Mucosa of rectum (tissue), 2 donors: ENCODE data around the gene PARPBP.
"Not testable (repeated sequence)": the region's sequence is repeated elsewhere in the genome, so short reads cannot be mapped to it uniquely, and the experiment has no call there.

Source experiments
- H3K27ac ChIP-seq, 2 donors: one replicate each; pipeline ENCODE4 v1.7.0; 2013; ENCODE audit warnings: inconsistent platforms in 2 of 2, low read depth in 2 of 2, low read length in 2 of 2
- H3K27me3 ChIP-seq, 2 donors: one replicate each; pipeline ENCODE4 v1.7.0; 2013; ENCODE audit warnings: low read length in 2 of 2; ENCODE audit not compliant: control insufficient read depth in 2 of 2, insufficient read depth in 2 of 2
- H3K36me3 ChIP-seq, 2 donors: one replicate each; pipeline ENCODE4 v1.7.0; 2013; ENCODE audit warnings: low read length in 2 of 2; ENCODE audit not compliant: control insufficient read depth in 2 of 2, insufficient read depth in 2 of 2
- H3K4me1 ChIP-seq, 2 donors: one replicate each; pipeline ENCODE4 v1.7.0; 2013; ENCODE audit warnings: low read length in 2 of 2, mild to moderate bottlenecking in 1 of 2; ENCODE audit not compliant: control insufficient read depth in 2 of 2, insufficient read depth in 2 of 2
- H3K4me3 ChIP-seq, 2 donors: one replicate each; pipeline ENCODE4 v1.7.0; 2013; ENCODE audit warnings: low read length in 2 of 2
- H3K9ac ChIP-seq, 2 donors: one replicate each; pipeline ENCODE4 v1.7.0; 2013; ENCODE audit warnings: low read length in 2 of 2, low read depth in 1 of 2, mild to moderate bottlenecking in 1 of 2
- H3K9me3 ChIP-seq, 2 donors: one replicate each; pipeline ENCODE4 v1.7.0; 2013; ENCODE audit warnings: low read length in 2 of 2; ENCODE audit not compliant: control insufficient read depth in 2 of 2
- donor health status: healthy.
- donor health status: Normal muscosa, but diverticular disease.

Gene PARPBP

DNA sequence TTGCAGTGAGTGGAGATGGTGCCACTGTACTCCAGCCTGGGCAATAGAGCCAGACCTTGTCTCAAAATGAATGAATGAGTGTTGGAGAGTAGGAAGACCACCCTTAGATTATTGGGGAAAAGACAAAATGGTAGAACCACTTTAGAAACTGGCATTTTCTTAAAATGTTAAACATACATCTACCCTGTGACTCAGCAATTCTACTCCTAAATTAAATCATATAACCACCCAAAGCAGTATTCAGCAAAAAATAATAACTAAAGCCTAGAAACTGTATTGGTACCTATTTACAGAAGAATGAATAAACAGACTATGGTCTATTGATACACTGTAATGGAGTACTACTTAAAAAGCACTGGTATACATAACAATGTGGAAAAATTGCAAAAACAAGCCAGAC lies 9.2 kb upstream of the PARPBP start:
- H3K9me3 ChIP-seq: peaks cover 0 to 9% of the 10 kb centered on the region in 2 donors
- no peak overlapping the region for H3K27ac ChIP-seq
- peaks cover 39 to 42% of the 10 kb centered on the region in 2 donors for H3K36me3 ChIP-seq
- no peak overlapping the region for H3K4me3 ChIP-seq
- H3K4me1 ChIP-seq: no peaks in the 10 kb centered on the region
- no peaks in the 10 kb centered on the region for H3K27me3 ChIP-seq
- no peak overlapping the region for H3K9ac ChIP-seq

DNA sequence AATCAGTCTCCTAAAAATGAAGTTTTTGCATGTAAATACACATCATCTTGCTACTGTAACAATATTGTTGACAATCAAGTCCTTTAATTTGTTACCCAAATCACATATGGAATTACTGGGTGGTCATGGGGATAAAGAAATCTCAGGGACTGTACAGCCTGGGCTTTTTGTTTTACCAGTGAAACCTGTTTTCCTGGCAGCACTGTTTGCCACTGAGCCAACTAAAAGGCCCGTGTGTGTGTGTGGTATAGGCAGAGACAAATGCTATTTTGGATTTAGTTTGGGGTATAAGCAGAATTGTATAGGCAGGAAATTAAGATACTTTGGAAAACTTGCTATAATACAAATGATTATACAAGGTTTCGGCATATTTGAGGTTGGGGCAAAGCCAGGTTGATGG lies 5.8 kb upstream of the PARPBP start:
- H3K4me3 ChIP-seq: no peak overlapping the region
- H3K36me3 ChIP-seq: peaks cover 16 to 22% of the 10 kb centered on the region in 2 donors
- H3K4me1 ChIP-seq: peaks cover 0 to 5% of the 10 kb centered on the region in 2 donors
- H3K9ac ChIP-seq: no peak overlapping the region
- H3K27me3 ChIP-seq: no peaks in the 10 kb centered on the region
- no peaks in the 10 kb centered on the region for H3K9me3 ChIP-seq
- H3K27ac ChIP-seq: no peak overlapping the region

DNA sequence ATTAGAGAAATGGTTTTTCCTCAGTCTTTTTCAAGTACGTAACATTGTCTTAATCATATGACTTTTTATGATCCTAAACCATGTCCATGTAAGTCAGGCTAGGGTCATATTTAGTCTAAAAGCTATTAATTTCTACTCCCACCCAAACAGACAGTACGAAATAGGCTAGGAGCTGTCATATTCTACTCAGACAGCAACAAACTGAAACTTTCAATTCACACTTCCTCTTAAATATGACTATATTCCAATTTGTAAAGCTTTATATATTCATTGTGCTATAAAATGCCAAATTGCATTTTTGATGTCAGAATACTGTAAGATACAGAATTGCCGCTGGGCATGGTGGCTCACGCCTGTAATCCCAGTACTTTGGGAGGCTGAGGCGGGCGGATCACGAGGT lies 3.6 kb upstream of the PARPBP start:
- no peak overlapping the region for H3K9ac ChIP-seq
- H3K27ac ChIP-seq: no peak overlapping the region
- H3K27me3 ChIP-seq: no peaks in the 10 kb centered on the region
- no peak overlapping the region for H3K4me3 ChIP-seq
- no peaks in the 10 kb centered on the region for H3K9me3 ChIP-seq
- peaks cover 9 to 12% of the 10 kb centered on the region in 2 donors for H3K4me1 ChIP-seq
- H3K36me3 ChIP-seq: peaks cover 11 to 14% of the 10 kb centered on the region in 2 donors

DNA sequence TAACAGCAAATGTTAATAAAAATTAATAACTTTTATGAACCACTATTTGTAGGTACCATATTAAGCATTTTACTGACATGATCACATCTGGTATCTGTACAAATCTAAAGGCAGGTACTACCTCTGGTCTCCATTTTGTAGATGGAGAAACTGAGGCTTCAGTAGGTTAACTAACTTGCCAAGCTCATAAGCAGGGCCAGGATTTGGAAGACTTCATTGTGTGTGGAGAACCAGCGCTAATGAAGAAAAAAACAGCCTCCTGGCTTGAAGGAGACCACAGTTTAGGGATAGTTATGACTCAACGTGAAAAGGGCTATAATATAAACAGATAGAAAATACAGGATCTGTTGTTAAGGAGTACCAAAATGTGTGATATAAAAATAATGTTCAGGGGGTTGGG lies 1.1 kb upstream of the PARPBP start:
- Histone ChIP-seq H3K27ac (no peak overlapping the region), H3K4me1 (peaks cover 9 to 12% of the 10 kb centered on the region in 2 donors), H3K9ac (peak overlapping the region in 1 of 2 donors; percentile 95), H3K36me3 (peaks cover 9% of the 10 kb centered on the region in 2 donors), H3K9me3 (no peaks in the 10 kb centered on the region), H3K4me3 (peak overlapping the region; percentile 96 to 98), H3K27me3 (no peaks in the 10 kb centered on the region)

DNA sequence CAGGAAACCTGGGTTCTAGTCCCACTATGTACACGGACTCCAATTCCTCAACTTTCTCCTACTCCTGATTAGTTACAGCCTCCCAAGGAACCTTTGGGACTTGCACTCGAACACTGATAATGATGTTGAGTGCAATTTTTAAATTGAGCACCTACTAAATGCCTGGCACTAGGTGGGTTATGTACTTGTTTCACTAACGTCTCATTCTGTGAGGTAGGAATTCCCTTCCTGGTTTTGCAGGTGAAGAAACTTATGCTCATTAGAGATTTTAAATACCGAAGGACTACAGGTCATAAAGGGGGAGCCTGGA lies 536 bp downstream of the PARPBP start:
- Histone ChIP-seq H3K27ac (no peak overlapping the region), H3K4me1 (peaks cover 9 to 12% of the 10 kb centered on the region in 2 donors), H3K9me3 (no peaks in the 10 kb centered on the region), H3K4me3 (peak overlapping the region; percentile 96 to 98), H3K27me3 (no peaks in the 10 kb centered on the region), H3K9ac (peak overlapping the region; percentile 63 to 87), H3K36me3 (peaks cover 4 to 6% of the 10 kb centered on the region in 2 donors)

DNA sequence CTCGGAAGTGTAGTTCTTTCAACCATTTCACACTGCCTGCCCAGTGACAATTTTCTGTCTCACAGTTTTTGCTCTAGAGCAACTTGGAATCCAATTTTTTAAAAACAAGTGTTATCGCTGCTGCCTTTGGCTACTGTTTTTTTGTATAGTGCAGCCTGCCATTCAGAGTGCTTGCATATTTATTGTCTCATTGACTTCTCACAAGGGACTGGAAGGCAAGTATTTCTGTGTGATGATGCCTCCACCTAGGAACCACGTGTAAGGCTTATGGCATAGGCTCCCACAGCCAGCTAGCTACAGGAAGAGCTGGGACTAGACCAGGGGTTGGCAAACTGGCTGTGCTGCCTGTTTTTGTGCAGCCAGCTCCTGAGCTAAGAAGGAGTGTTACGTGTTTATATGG lies 903 bp downstream of the PARPBP start:
- peaks cover 2 to 6% of the 10 kb centered on the region in 2 donors for H3K36me3 ChIP-seq
- H3K9me3 ChIP-seq: no peaks in the 10 kb centered on the region
- peak overlapping the region; percentile 63 to 87 for H3K9ac ChIP-seq
- H3K27me3 ChIP-seq: no peaks in the 10 kb centered on the region
- H3K4me1 ChIP-seq: peaks cover 9 to 12% of the 10 kb centered on the region in 2 donors
- peak overlapping the region; percentile 96 to 98 for H3K4me3 ChIP-seq
- no peak overlapping the region for H3K27ac ChIP-seq

DNA sequence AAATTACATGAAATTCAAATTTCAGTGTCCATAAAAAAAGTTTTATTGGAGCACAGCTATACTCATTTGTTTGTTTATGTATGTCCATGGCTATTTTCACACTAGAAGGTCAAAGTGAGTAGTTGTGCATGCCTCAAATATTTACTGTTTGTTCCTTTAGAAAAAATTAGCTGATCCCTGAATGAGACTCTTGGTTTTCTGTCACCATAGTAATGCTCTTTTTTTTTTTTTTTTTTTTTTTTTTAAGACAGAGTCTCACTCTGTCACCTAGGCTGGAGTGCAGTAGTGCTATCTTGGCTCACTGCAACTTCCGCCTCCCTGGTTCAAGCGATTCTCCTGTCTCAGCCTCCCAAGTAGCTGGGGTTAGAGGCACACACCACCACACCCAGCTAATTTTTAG lies 1.3 kb downstream of the PARPBP start:
- Histone ChIP-seq H3K4me3 (peak overlapping the region in 1 of 2 donors; percentile 98), H3K4me1 (peaks cover 9 to 12% of the 10 kb centered on the region in 2 donors)
- not testable (repeated sequence) for H3K9me3 ChIP-seq, H3K27ac ChIP-seq, H3K9ac ChIP-seq, H3K27me3 ChIP-seq, H3K36me3 ChIP-seq

DNA sequence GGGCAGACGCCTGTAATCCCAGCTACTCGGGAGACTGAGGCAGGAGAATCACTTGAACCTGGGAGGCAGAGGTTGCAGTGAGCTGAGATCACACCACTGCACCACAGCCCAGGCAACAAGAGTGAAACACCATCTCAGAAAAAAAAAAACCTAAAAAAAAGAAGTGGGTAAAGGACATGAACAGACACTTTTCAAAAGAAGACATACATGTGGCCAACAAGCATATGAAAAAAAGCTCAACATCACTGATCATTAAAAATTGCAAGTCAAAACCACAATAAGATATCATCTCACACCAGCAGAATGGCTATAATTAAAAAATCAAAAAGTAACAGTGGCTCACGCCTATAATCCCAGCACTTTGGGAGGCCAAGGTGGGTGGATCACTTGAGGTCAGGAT lies 10.7 kb downstream of the PARPBP start:
- H3K4me3 ChIP-seq, H3K9me3 ChIP-seq, H3K36me3 ChIP-seq, H3K27ac ChIP-seq, H3K9ac ChIP-seq, H3K27me3 ChIP-seq, H3K4me1 ChIP-seq: not testable (repeated sequence)

DNA sequence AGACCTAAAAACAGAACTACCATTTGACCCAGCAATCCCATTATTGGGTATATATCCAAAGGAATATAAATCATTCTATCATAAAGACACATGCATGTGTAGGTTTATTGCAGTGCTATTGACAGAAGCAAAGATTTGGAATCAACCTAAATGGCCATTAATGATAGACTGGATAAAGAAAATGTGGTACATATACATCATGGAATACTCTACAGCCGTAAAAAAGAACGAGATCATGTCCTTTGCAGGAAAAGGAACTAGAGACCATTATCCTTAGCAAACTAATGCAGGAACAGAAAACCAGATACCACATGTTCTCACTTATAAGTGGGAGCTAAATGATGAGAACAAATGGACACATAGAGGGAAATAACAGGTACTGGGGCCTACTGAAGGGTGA lies 11.5 kb downstream of the PARPBP start:
- not testable (repeated sequence) for H3K36me3 ChIP-seq, H3K4me3 ChIP-seq, H3K9ac ChIP-seq, H3K27me3 ChIP-seq, H3K4me1 ChIP-seq, H3K27ac ChIP-seq, H3K9me3 ChIP-seq

DNA sequence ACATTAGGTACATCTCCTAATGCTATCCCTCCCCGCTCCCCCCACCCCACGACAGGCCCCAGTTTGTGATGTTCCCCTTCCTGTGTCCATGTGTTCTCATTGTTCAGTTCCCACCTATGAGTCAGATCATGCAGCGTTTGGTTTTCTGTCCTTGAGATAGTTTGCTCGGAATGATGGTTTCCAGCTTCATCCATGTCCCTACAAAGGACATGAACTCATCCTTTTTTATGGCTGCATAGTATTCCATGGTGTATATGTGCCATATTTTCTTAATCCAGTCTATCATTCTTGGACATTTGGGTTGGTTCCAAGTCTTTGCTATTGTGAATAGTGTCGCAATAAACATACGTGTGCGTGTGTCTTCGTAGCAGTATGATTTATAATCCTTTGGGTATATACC lies 17.6 kb downstream of the PARPBP start:
- not testable (repeated sequence) for H3K9me3 ChIP-seq, H3K9ac ChIP-seq, H3K27me3 ChIP-seq, H3K4me3 ChIP-seq, H3K27ac ChIP-seq, H3K4me1 ChIP-seq, H3K36me3 ChIP-seq

DNA sequence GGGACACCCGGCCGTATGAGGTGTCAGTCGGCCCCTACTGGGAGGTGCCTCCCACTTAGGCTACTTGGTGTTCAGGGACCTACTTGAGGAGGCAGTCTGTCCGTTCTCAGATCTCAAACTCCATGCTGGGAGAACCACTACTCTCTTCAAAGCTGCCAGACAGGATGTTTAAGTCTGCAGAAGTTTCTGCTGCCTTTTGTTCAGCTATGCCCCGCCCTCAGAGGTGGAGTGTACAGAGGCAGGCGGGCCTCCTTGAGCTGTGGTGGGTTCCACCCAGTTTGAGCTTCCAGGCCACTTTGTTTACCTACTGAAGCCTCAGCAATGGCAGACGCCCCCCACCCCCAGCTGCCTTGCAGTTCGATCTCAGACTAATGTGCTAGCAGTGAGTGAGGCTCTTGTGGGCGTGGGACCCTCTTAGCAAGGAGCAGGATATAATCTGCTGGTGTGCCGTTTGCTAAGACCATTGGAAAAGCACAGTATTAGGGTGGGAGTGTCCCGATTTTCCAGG lies 22.9 kb downstream of the PARPBP start:
- not testable (repeated sequence) for H3K4me1 ChIP-seq, H3K9ac ChIP-seq, H3K36me3 ChIP-seq, H3K9me3 ChIP-seq, H3K27ac ChIP-seq, H3K27me3 ChIP-seq, H3K4me3 ChIP-seq
